Calu3 (cell line): ENCODE data around the gene SLC7A11. TPM values are rescaled to one million over a fixed set of nuclear protein-coding genes. Genes with fewer than 3 reads are reported as not detected.
A peak's percentile ranks its signal among the peaks of the same experiment; 100 is the strongest.

Experiments
- BruUV-seq: library from RNA; stranded (reverse); fragments of 400-500 nt; replicated peaks from 2 replicates; lab custom pipeline; 2021; lab: Mats Ljungman, UMichigan
- CTCF ChIA-PET: fragments of 300-600 bp; sonication (Branson Sonifier 250); formaldehyde crosslinking; loops from one replicate; lab custom pipeline; 2022; ENCODE audit warnings: antibody characterized with exemption; lab: Charles Lee
- DNase-seq: peaks from one replicate; pipeline ENCODE4 v3.0.0; 2022
- H3K27ac Mint-ChIP-seq: one replicate; pipeline ENCODE4 v1.8.0; 2022; ENCODE audit warnings: mixed read lengths; ENCODE audit not compliant: unreplicated experiment
- H3K27me3 Mint-ChIP-seq: one replicate; pipeline ENCODE4 v1.8.0; 2022; ENCODE audit warnings: mixed read lengths; ENCODE audit not compliant: unreplicated experiment
- H3K36me3 Mint-ChIP-seq: one replicate; pipeline ENCODE4 v1.8.0; 2022; ENCODE audit warnings: mild to moderate bottlenecking, moderate library complexity, mixed read lengths; ENCODE audit not compliant: insufficient read depth, unreplicated experiment
- H3K4me1 Mint-ChIP-seq: one replicate; pipeline ENCODE4 v1.8.0; 2022; ENCODE audit warnings: mild to moderate bottlenecking, low read depth, mixed read lengths; ENCODE audit not compliant: unreplicated experiment
- H3K4me3 Mint-ChIP-seq: one replicate; pipeline ENCODE4 v1.8.0; 2022; ENCODE audit warnings: mild to moderate bottlenecking, low read depth, moderate library complexity, mixed read lengths; ENCODE audit not compliant: unreplicated experiment
- H3K9me3 Mint-ChIP-seq: one replicate; pipeline ENCODE4 v1.8.0; 2022; ENCODE audit warnings: low read depth, mixed read lengths; ENCODE audit not compliant: unreplicated experiment
- intact Hi-C: fragments of 100-400 bp; cut with micrococcal nuclease; formaldehyde crosslinking; loops from one replicate; pipeline ENCODE4 v1.10.0; 2022; ENCODE audit not compliant: unreplicated experiment
- total RNA-seq: library from RNA; stranded (reverse); gene quantifications from 2 replicates; pipeline ENCODE4 v1.2.3, GENCODE V29; 2022
- TF ChIP-seq, protein P1 (sequence below): fragments of 200-600 bp; IDR thresholded peaks from one replicate; pipeline ENCODE4 v1.8.0; 2022; ENCODE audit warnings: antibody characterized with exemption; ENCODE audit not compliant: unreplicated experiment

Gene SLC7A11
- total RNA-seq, 1 experiment from 2014 or later = 49.4 TPM

DNA sequence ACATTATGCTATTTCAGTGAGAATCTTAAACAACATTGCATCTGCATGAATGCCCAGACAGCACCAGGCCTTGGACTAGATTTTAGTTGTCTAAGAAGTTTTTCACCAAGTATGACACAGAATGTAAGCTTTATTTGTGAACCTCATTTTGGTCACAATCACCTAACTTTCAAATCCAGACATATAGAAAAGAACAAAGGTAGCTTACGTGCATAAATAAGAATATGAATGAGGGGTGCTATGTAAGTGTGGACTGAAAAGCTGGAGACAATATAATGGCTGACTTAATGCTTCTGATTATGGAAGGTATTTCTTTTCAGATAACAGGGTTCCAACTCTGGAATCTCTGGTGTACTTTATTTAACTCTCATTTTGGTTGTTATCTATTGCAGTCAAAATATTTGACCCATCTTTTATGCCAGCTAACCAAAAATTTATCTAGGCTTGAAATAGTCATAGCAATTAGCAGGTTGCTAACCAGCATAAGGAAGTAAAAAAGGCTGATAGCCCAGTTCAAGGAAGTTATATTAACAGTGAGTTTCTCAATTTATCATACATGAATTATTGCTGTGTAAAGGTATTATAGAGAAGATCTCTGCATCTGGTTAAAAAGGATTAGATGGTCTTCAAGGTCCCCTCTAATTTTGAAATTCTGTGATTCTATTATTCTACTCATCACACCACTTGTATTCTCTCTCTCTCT is 36.5 kb downstream of the SLC7A11 start:
- DNase-seq = no peak
- Mint-ChIP-seq H3K36me3 (peaks cover 40% of the 10 kb centered on the region), H3K27me3 (no peaks in the 10 kb centered on the region), H3K27ac (peak overlapping the region; percentile 97), H3K4me1 (peaks cover 49% of the 10 kb centered on the region), H3K4me3 (no peak overlapping the region), H3K9me3 (no peaks in the 10 kb centered on the region)
- no TSS peak for BruUV-seq
- CTCF ChIA-PET = interaction anchor here (0.5 to 1.4 kb wide), 2 partner anchors 13 to 28 kb away, joined by 4 read pairs; no protein-coding TSS in a partner anchor
- intact Hi-C loops = no loop called here
- TF ChIP-seq, protein P1, sequence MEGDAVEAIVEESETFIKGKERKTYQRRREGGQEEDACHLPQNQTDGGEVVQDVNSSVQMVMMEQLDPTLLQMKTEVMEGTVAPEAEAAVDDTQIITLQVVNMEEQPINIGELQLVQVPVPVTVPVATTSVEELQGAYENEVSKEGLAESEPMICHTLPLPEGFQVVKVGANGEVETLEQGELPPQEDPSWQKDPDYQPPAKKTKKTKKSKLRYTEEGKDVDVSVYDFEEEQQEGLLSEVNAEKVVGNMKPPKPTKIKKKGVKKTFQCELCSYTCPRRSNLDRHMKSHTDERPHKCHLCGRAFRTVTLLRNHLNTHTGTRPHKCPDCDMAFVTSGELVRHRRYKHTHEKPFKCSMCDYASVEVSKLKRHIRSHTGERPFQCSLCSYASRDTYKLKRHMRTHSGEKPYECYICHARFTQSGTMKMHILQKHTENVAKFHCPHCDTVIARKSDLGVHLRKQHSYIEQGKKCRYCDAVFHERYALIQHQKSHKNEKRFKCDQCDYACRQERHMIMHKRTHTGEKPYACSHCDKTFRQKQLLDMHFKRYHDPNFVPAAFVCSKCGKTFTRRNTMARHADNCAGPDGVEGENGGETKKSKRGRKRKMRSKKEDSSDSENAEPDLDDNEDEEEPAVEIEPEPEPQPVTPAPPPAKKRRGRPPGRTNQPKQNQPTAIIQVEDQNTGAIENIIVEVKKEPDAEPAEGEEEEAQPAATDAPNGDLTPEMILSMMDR = no peak

DNA sequence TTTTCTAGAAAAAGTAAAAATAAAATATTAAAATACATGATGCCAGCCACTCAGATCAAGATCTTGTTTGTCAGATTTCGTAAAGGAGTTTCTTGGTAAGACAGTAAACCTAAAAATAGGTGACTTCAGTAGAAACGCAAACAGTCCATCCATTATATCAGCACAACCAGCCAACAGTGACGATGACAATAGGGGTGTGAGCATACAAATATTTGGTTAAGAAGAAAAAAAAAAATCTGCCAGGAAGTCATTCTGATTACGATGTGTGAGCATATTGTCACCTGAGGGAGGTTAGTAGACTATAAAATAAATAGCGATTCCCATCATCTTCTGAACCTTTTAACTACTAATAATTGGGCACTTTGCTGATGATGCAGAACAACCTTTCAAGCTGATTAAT is 37.6 kb downstream of the SLC7A11 start:
- H3K9me3 Mint-ChIP-seq = no peaks in the 10 kb centered on the region
- DNase-seq = no peak
- peak overlapping the region; percentile 97 for H3K27ac Mint-ChIP-seq
- H3K27me3 Mint-ChIP-seq = no peaks in the 10 kb centered on the region
- H3K4me3 Mint-ChIP-seq = no peak overlapping the region
- CTCF ChIA-PET = no interaction called here
- peaks cover 38% of the 10 kb centered on the region for H3K36me3 Mint-ChIP-seq
- BruUV-seq = no TSS peak
- intact Hi-C loops = loop anchor here (5.0 kb wide), 1 partner anchor 143 kb away; no protein-coding TSS in a partner anchor
- H3K4me1 Mint-ChIP-seq = peaks cover 49% of the 10 kb centered on the region
- TF ChIP-seq, protein P1 = no peak

DNA sequence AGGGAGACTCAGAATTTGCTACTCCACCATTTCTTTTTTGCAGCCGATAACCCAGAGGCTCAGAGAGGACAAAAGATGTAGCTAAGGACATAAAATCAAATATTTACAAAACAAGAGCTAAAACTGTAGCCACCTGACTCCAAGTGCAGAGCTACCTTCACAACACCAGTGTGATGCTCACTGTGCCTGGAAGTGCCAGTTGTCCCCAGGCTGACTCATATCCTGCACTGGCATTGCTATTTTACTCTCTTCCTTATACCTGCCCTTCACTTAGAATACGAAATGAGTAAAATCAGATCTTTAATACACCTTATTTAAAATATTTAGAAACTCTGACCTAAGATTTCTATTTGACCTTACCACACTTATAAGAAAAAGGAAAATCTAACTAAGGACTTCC is 39.5 kb downstream of the SLC7A11 start:
- TF ChIP-seq, protein P1 = no peak
- peaks cover 50% of the 10 kb centered on the region for H3K4me1 Mint-ChIP-seq
- peak; percentile 43 for DNase-seq
- H3K27ac Mint-ChIP-seq = peak overlapping the region; percentile 85
- peaks cover 44% of the 10 kb centered on the region for H3K36me3 Mint-ChIP-seq
- intact Hi-C loops = loop anchor here (5.0 kb wide), 1 partner anchor 145 kb away; no protein-coding TSS in a partner anchor
- CTCF ChIA-PET = no interaction called here
- no peaks in the 10 kb centered on the region for H3K27me3 Mint-ChIP-seq
- H3K9me3 Mint-ChIP-seq = no peaks in the 10 kb centered on the region
- BruUV-seq = no TSS peak
- H3K4me3 Mint-ChIP-seq = peak overlapping the region; percentile 48

DNA sequence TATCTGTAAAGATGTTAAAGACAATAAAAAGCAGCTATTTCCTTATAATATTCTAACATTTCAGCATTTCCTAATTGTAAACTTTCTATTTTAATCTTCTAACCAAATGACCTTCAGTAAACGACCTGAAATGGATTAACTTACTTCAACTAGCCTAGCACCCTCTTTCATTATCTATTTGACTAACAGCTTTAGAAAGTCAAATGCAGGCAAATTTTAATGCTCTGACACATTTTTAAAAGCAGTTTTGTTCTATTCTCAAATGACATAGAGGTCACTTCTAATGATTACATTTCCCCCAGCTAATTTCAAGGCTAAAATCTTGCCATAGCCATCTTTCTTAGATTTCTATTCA is 41.9 kb downstream of the SLC7A11 start:
- intact Hi-C loops = loop anchor here (5.0 kb wide), 1 partner anchor 147 kb away; no protein-coding TSS in a partner anchor
- peaks cover 47% of the 10 kb centered on the region for H3K4me1 Mint-ChIP-seq
- H3K4me3 Mint-ChIP-seq = peak overlapping the region; percentile 57
- peak overlapping the region; percentile 98 for H3K27ac Mint-ChIP-seq
- no peaks in the 10 kb centered on the region for H3K9me3 Mint-ChIP-seq
- H3K36me3 Mint-ChIP-seq = peaks cover 42% of the 10 kb centered on the region
- CTCF ChIA-PET = no interaction called here
- H3K27me3 Mint-ChIP-seq = no peaks in the 10 kb centered on the region
- no TSS peak for BruUV-seq
- TF ChIP-seq, protein P1 = no peak
- DNase-seq = no peak
